T-helper 1 cell treated with Interleukin-12 subunit alpha and Interleukin-12 subunit beta and Interleukin-4 antibody, amounts not matched to agents 30 μg/mL and 1 μg/mL, for 36 hours (primary cell): ENCODE data around the gene KLHL22.
A peak's percentile ranks its signal among the peaks of the same experiment; 100 is the strongest.
"Not testable (repeated sequence)": the region's sequence is repeated elsewhere in the genome, so short reads cannot be mapped to it uniquely, and the experiment has no call there.

Source experiments
- H3K27ac Mint-ChIP-seq: one replicate; pipeline ENCODE4 v1.8.0; 2021; ENCODE audit warnings: mild to moderate bottlenecking, mixed read lengths
- H3K27me3 Mint-ChIP-seq: one replicate; pipeline ENCODE4 v1.8.0; 2021; ENCODE audit warnings: low read depth, mixed read lengths
- H3K36me3 Mint-ChIP-seq: one replicate; pipeline ENCODE4 v1.8.0; 2021; ENCODE audit warnings: low read depth, mixed read lengths
- H3K4me1 Mint-ChIP-seq: one replicate; pipeline ENCODE4 v1.8.0; 2021; ENCODE audit warnings: low read depth, mixed read lengths
- H3K4me3 Mint-ChIP-seq: one replicate; pipeline ENCODE4 v1.8.0; 2021; ENCODE audit warnings: mild to moderate bottlenecking, moderate library complexity, mixed read lengths
- H3K9me3 Mint-ChIP-seq: one replicate; pipeline ENCODE4 v1.8.0; 2021; ENCODE audit warnings: mixed read lengths

Gene KLHL22

DNA sequence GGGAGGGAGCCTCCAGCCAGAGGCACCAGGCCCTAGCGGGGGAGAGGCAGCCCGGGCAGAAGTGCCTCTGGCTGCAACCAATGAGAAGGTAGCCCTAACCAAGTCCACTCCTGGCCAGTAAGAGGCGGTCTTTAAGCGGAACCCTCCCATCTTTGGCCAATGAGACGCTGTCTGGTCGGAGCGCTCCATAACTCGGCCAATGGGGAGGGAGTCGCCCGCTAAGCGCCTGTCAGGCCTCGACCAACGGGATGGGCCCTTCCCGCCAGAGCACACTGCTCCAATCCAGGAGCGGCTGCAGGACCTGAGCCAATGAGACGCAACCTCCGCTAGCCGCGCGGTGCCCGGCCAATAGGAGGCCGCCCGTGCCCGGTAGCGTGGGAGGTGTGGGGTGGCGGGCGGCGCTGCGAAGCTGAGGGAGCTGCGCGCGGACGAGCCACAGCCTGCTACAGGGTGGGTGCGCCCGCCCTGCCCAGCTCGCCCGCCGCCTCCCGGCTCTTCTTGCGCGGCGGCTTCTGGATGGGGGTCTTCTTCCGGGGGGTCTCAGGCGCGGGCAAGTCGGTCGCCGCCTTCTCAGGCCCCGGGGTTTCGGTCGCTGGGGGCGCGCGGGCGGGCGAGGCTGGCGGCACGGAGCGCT, 70.5 kb downstream of the KLHL22 start:
- Mint-ChIP-seq H3K27ac (no peak overlapping the region), H3K4me1 (peaks cover 5% of the 10 kb centered on the region), H3K9me3 (no peaks in the 10 kb centered on the region), H3K27me3 (peaks cover 42% of the 10 kb centered on the region), H3K36me3 (peaks cover 5% of the 10 kb centered on the region), H3K4me3 (no peak overlapping the region)

- Mint-ChIP-seq H3K9me3 (no peaks in the 10 kb centered on the region), H3K4me3 (no peak overlapping the region), H3K36me3 (peaks cover 5% of the 10 kb centered on the region), H3K27me3 (peaks cover 41% of the 10 kb centered on the region), H3K27ac (no peak overlapping the region), H3K4me1 (peaks cover 5% of the 10 kb centered on the region)
Observed at GRCh38 chr22:20424568-20424931, 71.0 kb downstream of the KLHL22 start.

- H3K9me3 Mint-ChIP-seq: no peaks in the 10 kb centered on the region
- H3K27ac Mint-ChIP-seq: no peak overlapping the region
- H3K27me3 Mint-ChIP-seq: peaks cover 43% of the 10 kb centered on the region
- peaks cover 4% of the 10 kb centered on the region for H3K4me1 Mint-ChIP-seq
- no peak overlapping the region for H3K4me3 Mint-ChIP-seq
- peaks cover 4% of the 10 kb centered on the region for H3K36me3 Mint-ChIP-seq
Observed at GRCh38 chr22:20423906-20424551, 71.6 kb downstream of the KLHL22 start.

- H3K4me1 Mint-ChIP-seq: peaks cover 2% of the 10 kb centered on the region
- H3K36me3 Mint-ChIP-seq: peaks cover 2% of the 10 kb centered on the region
- no peak overlapping the region for H3K27ac Mint-ChIP-seq
- no peaks in the 10 kb centered on the region for H3K9me3 Mint-ChIP-seq
- peaks cover 37% of the 10 kb centered on the region for H3K27me3 Mint-ChIP-seq
- H3K4me3 Mint-ChIP-seq: peak overlapping the region; percentile 35
Observed at GRCh38 chr22:20423008-20423905, 72.3 kb downstream of the KLHL22 start.

DNA sequence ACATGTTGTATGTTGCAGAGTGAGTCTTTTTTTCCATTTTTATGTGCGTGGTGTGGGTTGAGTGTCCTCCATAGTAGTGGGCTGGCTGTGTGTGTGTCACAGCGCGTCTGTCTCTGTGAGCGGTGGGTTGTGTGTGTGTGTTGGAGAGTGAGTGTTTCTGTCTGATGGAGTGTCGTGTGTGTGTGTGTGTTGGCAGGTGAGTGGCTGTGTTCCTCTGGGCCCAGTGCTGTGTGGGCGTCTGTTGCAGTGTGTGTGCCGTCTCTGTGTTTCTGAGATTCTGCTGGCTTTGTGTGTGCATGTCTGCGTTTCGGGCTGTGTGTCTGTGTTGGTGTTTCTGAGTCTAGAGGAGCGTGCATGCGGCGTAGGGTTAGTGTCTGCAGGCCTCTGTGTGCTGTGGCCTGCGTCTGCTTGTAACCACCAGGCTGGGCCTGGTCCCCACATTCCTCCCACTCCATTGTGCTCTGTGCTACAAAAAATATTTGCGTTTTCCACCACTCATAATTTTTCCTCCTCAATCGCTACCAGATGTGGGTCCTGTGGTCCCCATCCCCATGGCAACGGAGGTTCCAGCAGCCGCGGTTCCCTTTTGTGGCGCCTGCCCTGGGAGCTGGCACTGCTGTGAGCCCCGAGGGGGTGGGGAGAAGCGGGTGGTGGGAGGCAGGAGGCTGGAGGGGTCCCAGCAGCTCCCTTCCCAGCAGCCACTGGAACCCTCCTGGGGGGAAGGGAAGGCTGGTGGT, 73.2 kb downstream of the KLHL22 start:
- Mint-ChIP-seq H3K9me3 (no peaks in the 10 kb centered on the region), H3K36me3 (peaks cover 2% of the 10 kb centered on the region), H3K4me1 (peaks cover 2% of the 10 kb centered on the region), H3K27ac (no peak overlapping the region), H3K4me3 (no peak overlapping the region), H3K27me3 (peaks cover 32% of the 10 kb centered on the region)

DNA sequence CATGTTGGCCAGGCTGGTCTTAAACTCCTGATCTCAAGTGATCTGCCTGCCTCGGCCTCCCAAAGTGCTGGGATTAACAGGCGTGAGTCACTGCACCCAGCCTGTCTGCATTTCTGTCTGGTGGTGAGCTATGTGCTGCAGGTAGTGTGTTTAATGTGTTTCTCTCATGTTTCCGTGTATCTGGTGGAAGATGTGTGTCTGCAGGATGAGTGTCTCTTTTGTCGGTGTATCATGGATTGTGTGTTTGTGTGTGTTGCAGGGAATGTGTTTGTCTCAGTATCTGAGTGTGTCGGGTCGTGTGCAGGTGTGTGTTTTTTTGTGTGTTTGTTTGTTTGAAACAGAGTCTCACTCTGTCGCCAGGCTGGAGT, 74.1 kb downstream of the KLHL22 start:
- H3K36me3 Mint-ChIP-seq: peaks cover 2% of the 10 kb centered on the region
- peaks cover 22% of the 10 kb centered on the region for H3K27me3 Mint-ChIP-seq
- H3K4me3 Mint-ChIP-seq: no peak overlapping the region
- H3K9me3 Mint-ChIP-seq: no peaks in the 10 kb centered on the region
- peaks cover 2% of the 10 kb centered on the region for H3K4me1 Mint-ChIP-seq
- no peak overlapping the region for H3K27ac Mint-ChIP-seq

DNA sequence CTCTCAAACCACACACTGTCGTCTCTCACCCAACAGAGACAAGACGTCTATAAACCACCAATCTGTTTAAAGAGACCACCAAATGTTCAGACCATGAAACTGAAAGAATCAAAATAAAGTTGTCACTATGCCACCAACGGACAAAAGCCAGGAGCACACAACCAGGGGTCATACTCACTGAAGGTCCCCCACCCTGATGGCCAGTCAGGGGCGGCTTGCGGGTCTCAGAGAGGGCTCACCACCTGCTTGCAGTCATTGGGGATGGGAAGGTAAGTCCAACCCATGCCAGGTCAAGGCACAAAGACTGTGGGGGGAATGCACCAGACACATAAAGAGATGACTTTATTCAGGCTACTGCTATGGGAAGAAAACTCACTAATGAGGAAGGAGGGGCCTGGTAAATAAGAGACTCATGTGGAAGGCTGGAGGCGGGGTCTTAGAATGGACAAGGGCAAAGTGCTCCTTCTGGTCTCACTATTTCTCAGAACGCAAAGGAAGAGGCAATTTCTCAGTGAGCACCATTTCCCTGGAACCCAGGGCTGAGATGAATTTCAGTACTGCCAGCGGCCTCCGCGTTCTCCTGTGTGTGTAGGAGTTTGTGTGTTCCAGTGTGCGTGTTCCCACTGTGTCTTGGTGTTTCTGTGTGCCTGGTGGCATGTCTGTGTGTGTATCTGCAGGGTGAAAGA, 75.3 kb downstream of the KLHL22 start:
- Mint-ChIP-seq H3K9me3 (no peaks in the 10 kb centered on the region), H3K27me3 (peaks cover 27% of the 10 kb centered on the region), H3K4me1 (peaks cover 2% of the 10 kb centered on the region), H3K27ac (no peak overlapping the region), H3K4me3 (no peak overlapping the region), H3K36me3 (peaks cover 2% of the 10 kb centered on the region)

DNA sequence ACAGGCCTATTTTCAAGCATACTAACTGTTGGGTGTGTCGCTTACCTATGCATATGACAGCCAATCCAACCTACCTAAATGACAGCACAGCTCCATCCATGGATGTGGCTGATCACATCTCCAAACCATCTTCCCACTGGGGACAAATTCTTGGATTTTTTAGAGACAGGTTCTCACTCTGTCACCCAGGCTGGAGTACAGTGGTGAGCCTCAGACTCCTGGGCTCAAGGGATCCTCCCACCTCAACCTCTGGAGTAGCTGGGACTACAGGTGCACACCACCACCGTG, 76.0 kb downstream of the KLHL22 start:
- Mint-ChIP-seq H3K36me3 (peaks cover 2% of the 10 kb centered on the region), H3K4me3 (no peak overlapping the region), H3K27ac (no peak overlapping the region), H3K9me3 (no peaks in the 10 kb centered on the region), H3K4me1 (peaks cover 2% of the 10 kb centered on the region), H3K27me3 (peaks cover 27% of the 10 kb centered on the region)

GRCh38 chr22:20418211-20418788, 77.3 kb downstream of the KLHL22 start:
- Mint-ChIP-seq H3K27ac (no peak overlapping the region), H3K36me3 (no peaks in the 10 kb centered on the region), H3K9me3 (no peaks in the 10 kb centered on the region), H3K27me3 (peaks cover 18% of the 10 kb centered on the region), H3K4me1 (no peaks in the 10 kb centered on the region), H3K4me3 (peak overlapping the region; percentile 47)

DNA sequence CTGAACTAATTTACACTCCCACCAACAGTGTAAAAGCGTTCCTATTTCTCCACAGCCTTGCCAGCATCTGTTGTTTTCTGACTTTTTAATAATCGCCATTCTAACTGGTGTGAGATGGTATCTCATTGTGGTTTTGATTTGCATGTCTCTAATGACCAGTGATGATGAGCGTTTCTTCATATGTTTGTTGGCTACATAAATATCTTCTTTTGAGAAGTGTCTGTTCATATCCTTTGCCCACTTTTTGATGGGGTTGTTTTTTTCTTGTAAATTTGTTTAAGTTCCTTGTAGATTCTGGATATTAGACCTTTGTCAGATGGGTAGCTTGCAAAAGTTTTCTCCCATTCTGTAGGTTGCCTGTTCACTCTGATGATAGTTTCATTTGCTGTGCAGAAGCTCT, 79.9 kb downstream of the KLHL22 start:
- H3K9me3 Mint-ChIP-seq, H3K4me1 Mint-ChIP-seq, H3K4me3 Mint-ChIP-seq, H3K27ac Mint-ChIP-seq, H3K36me3 Mint-ChIP-seq: not testable (repeated sequence)
- peaks cover 18% of the 10 kb centered on the region for H3K27me3 Mint-ChIP-seq

- not testable (repeated sequence) for H3K36me3 Mint-ChIP-seq, H3K27ac Mint-ChIP-seq, H3K4me1 Mint-ChIP-seq, H3K9me3 Mint-ChIP-seq, H3K4me3 Mint-ChIP-seq
- peaks cover 18% of the 10 kb centered on the region for H3K27me3 Mint-ChIP-seq
Observed at GRCh38 chr22:20415241-20415640, 80.4 kb downstream of the KLHL22 start.

DNA sequence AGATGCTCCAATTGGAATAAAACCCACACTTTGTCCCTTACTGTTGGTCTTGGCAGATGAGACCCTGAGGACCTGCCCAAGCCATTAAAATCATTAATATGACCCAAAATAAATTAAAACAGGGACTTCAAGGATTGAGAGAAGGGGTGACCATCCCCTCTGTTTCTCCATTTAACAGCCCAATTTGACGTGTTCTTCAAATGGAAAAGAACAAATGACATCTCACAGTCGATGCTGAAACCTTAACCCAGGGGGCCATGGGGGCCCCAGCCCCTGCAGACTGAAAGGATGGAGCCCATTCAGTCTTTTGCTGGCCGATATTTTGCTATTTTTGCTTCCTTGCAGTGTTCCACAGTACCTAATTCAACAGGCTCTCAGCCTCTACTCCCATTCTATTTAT, 81.1 kb downstream of the KLHL22 start:
- Mint-ChIP-seq H3K36me3 (no peaks in the 10 kb centered on the region), H3K27ac (no peak overlapping the region), H3K4me3 (no peak overlapping the region), H3K27me3 (peaks cover 18% of the 10 kb centered on the region), H3K4me1 (no peaks in the 10 kb centered on the region), H3K9me3 (no peaks in the 10 kb centered on the region)

- Mint-ChIP-seq H3K27me3 (peaks cover 14% of the 10 kb centered on the region), H3K4me3 (no peak overlapping the region)
Observed at GRCh38 chr22:20414059-20414440, 81.5 kb downstream of the KLHL22 start.

More at GRCh38 chr22:20414059-20414440, 81.5 kb downstream of the KLHL22 start:
- no peaks in the 10 kb centered on the region for H3K4me1 Mint-ChIP-seq
- no peaks in the 10 kb centered on the region for H3K9me3 Mint-ChIP-seq
- no peaks in the 10 kb centered on the region for H3K36me3 Mint-ChIP-seq
- H3K27ac Mint-ChIP-seq: no peak overlapping the region
